GM12801 (cell line): Measurements from ENCODE around the gene KRT81.

ENCODE experiments used
- TF ChIP-seq, protein P1 (sequence below): IDR thresholded peaks from one replicate; pipeline ENCODE4 v1.5.1; 2011; ENCODE audit warnings: control low read depth; ENCODE audit not compliant: insufficient read length; ENCODE audit errors: extremely low read depth

KRT81 gene

DNA sequence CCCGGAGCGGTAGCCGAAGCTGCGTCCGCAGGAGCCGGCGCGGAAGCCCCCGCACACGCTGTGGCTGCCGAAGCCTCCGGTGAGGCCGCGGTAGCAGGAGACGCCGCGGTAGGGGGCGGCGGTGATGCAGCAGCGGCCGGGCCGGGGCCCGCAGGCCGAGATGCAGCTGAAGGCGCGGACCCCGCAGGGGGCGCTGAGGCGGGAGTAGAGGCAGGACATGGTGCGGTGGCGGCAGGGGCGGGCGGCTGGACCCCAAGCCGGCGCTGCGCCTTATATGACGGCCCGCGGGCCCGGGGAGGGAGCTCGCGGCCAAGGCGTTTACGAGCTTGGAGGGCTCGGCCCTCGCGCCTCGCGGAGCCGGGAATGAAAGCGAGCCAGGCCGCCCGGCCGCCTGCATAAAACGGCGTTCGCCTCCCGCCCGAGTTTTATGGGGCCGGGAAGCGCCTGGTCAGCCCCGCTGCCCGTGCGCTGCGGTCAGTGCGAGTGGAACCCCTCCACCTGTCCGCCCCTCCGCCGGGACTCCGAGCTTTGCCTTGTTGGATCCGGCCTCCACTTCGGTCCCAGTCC lies 32.9 kb downstream of the KRT81 start:
- TF ChIP-seq, protein P1, sequence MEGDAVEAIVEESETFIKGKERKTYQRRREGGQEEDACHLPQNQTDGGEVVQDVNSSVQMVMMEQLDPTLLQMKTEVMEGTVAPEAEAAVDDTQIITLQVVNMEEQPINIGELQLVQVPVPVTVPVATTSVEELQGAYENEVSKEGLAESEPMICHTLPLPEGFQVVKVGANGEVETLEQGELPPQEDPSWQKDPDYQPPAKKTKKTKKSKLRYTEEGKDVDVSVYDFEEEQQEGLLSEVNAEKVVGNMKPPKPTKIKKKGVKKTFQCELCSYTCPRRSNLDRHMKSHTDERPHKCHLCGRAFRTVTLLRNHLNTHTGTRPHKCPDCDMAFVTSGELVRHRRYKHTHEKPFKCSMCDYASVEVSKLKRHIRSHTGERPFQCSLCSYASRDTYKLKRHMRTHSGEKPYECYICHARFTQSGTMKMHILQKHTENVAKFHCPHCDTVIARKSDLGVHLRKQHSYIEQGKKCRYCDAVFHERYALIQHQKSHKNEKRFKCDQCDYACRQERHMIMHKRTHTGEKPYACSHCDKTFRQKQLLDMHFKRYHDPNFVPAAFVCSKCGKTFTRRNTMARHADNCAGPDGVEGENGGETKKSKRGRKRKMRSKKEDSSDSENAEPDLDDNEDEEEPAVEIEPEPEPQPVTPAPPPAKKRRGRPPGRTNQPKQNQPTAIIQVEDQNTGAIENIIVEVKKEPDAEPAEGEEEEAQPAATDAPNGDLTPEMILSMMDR: no peak

DNA sequence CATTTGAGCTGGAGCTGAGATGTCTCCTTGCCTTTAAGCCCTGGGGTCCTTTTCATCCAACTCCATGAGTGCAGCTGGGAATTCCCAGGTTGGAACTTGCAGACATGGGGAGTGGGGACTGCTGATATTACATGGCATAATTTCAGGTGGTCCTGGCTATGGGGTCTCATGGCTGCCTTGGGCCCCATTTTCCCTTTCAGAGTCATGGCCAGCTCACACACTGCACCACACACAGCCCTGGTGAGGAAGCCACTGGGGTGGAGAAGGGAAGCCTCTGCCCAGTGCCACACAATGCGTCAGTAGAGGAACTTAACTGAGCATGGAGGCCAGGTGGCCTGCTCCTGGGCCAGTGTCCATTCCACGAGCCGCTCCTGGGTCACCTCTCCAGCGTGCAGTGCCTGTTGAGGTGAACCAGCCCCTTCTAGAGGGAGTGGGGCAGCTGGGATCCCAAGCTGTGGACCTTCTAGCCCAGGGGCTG lies 34.2 kb downstream of the KRT81 start:
- TF ChIP-seq, protein P1: no peak

DNA sequence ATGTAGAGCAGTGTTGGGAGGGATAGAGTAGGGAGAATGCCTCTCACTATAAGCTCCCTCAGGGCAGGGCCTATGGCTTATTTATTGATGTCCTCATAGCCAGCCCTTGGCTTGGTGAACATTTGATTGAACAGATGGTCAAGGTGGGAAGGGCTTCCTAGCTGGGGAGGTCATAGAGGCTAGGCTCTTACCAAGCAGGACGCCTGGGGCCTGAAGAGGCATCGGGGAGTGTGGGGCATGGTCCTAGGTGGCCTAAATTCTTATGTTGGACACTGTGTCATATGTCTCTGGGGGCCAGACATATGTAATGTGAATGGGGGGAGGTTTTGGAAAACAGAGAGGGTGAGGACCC lies 34.8 kb downstream of the KRT81 start:
- TF ChIP-seq, protein P1: no peak

DNA sequence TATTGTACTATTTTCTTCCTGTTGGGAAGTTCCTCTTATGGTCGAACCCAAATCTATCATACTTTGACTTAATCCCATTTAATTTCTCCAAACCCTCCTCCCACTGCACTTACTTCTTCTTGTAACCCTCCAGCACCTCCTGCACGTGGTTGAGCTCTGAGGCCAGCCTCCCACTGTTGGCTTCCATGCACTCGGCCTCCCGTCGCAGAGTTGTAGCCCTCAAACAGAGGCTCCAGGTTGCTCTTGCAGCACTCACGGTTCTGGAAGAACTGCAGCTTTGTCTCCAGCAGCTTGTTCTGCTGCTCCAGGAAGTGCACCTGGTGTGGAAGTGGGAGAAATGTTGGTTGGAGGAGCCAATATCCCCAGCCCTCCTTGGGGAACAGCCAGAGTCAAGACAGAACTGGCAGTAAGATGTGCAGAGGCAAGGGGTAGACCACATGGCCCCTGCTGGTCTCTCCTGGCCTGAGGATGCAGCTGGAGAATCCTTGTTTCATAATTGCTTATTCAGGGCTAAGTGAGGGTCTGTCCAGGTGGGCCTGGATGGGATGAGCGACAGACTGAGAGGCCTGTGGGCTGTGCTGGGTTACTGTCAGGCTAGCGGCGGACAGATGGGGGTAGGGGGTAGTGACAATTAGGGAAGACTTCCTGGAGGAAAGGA lies 35.3 kb downstream of the KRT81 start:
- TF ChIP-seq, protein P1: no peak

DNA sequence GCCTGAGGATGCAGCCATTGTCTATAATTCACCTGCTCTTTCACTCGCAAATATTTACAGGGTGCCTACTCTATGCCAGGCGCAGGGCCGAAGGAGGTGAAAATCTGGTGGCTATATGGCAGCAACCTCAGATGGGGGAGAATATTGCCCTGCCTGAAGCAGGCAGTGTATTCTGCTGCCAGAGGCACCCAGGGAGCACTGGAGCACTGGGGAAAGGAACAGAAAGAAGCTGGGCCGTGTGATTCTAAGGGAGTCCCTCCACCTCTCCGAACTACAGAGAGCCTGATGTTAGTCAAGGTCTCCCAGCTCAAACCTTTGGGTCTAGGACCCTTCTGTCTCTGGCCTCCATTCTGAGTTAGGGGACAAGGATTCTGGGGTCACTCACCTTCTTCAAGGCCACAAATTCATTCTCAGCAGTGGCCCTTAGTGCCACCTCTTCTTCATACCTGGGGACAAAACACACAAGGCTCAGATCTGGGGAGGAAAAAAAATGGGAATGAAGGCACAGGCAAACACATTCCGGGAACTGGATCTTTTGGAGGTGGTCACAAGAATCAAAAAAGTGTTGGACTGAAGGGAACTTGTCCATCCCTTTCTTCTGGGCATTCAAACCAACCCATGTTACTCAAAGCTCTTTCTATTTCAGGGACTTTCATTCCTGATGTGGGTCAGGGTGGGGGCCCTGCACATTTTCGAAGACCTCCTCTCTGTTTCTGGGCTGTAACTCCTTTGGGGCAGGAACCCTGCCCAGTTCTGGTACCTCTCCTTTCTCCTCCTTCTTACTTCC lies 36.2 kb downstream of the KRT81 start:
- TF ChIP-seq, protein P1: no peak

DNA sequence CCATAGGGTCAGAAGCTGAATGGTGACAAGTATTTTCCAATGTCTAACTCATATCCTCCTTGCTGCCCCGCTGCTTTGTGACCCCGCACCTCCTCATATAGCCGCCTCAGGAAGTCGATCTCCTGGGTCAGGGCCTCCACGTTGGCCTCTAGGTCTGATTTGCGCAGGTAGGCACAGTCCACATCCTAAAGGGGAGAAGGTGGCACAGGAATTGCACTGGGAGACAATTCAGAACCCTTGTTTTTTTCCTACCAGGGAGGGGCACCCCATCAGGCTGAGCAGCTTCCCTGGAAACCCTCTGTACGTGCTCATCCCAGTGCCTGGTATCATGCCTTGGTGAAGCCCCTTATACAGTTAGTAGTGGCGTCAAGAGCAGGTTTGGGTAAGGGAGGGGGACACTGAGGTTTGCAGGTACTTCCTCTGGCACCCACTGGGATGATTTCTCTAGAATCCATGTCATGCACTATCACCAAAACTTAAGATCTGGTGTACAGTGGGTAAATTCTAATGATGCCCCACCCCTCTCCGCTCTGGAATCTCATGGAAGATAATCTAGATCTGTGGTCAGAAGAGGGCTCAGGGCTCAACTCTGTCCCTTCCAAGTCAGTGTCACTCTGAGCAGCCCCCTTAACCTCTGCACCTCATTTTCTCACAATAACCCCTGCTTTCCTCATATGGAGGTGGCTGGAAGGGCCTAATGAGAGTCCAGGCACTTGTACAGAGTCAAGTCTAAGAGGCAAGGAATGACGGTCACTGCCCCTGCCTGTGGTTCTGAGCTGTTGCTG lies 37.0 kb downstream of the KRT81 start:
- TF ChIP-seq, protein P1: no peak
